Measurements from ENCODE around the gene THRB. TPM values are rescaled to one million over a fixed set of nuclear protein-coding genes. Genes with fewer than 3 reads are reported as not detected.

Gene THRB
- total RNA-seq, 1 donor: 0.36 TPM

GRCh38 chr3:24145481-24145880, 349.2 kb downstream of the THRB start:
- no peak overlapping the region for H2AFZ ChIP-seq (ENCODE audit: low read length)
- no peaks in the 10 kb centered on the region for H3K27me3 ChIP-seq (ENCODE audit: insufficient read depth, low read length)
- no peak for TF ChIP-seq CTCF (IDR thresholded peaks at IDR 0.05; ENCODE audit: extremely low read depth, low read depth, low read length)
- no peak for DNase-seq (ENCODE audit: insufficient read length, low spot score, missing footprints)
- H3K27ac ChIP-seq (ENCODE audit: low read depth, low read length): peak overlapping the region; percentile 98
- H3K36me3 ChIP-seq (ENCODE audit: insufficient read depth, low read length): no peaks in the 10 kb centered on the region
- H3K4me3 ChIP-seq (ENCODE audit: insufficient read depth, low read length): no peak overlapping the region
- H3K4me2 ChIP-seq (ENCODE audit: insufficient read depth, low read length): peak overlapping the region; percentile 83
- H3K4me1 ChIP-seq (ENCODE audit: insufficient read depth, low read length): peaks cover 29% of the 10 kb centered on the region
- no peaks in the 10 kb centered on the region for H3K79me2 ChIP-seq (ENCODE audit: insufficient read depth, low read length)
- H4K20me1 ChIP-seq (ENCODE audit: insufficient read depth, low read length): no peaks in the 10 kb centered on the region
- H3K9me3 ChIP-seq (ENCODE audit: low read depth, low read length): no peaks in the 10 kb centered on the region

GRCh38 chr3:24142127-24142526, 352.5 kb downstream of the THRB start:
- TF ChIP-seq CTCF (IDR thresholded peaks at IDR 0.05; ENCODE audit: extremely low read depth, low read depth, low read length): no peak
- Histone ChIP-seq H3K27ac (ENCODE audit: low read depth, low read length) (no peak overlapping the region), H3K9me3 (ENCODE audit: low read depth, low read length) (no peaks in the 10 kb centered on the region), H3K4me3 (ENCODE audit: insufficient read depth, low read length) (no peak overlapping the region), H3K4me1 (ENCODE audit: insufficient read depth, low read length) (peaks cover 25% of the 10 kb centered on the region), H4K20me1 (ENCODE audit: insufficient read depth, low read length) (no peaks in the 10 kb centered on the region), H3K4me2 (ENCODE audit: insufficient read depth, low read length) (no peak overlapping the region), H3K27me3 (ENCODE audit: insufficient read depth, low read length) (no peaks in the 10 kb centered on the region), H3K79me2 (ENCODE audit: insufficient read depth, low read length) (no peaks in the 10 kb centered on the region), H3K36me3 (ENCODE audit: insufficient read depth, low read length) (no peaks in the 10 kb centered on the region), H2AFZ (ENCODE audit: low read length) (no peak overlapping the region)
- no peak for DNase-seq (ENCODE audit: insufficient read length, low spot score, missing footprints)

DNA sequence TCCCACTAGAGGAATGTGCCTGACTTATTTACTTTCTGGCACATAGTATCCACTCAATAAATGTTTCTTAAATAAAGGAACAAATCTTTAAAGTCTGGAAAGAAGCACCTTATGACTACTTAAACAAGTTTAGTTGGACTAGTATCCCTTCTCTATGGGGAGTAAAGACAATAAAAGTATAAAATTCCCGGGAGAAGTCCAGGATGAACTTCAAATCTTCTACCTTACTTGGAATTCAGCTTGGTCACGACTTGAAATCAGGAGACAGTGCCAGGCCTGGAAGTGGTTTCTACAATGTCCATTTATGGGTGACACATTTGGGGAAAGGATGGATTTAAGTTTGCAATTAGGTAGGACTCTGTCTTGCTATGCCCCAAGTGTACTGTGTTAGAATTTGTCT, 353.1 kb downstream of the THRB start:
- no peaks in the 10 kb centered on the region for H3K36me3 ChIP-seq (ENCODE audit: insufficient read depth, low read length)
- H3K27ac ChIP-seq (ENCODE audit: low read depth, low read length): no peak overlapping the region
- no peaks in the 10 kb centered on the region for H4K20me1 ChIP-seq (ENCODE audit: insufficient read depth, low read length)
- no peaks in the 10 kb centered on the region for H3K9me3 ChIP-seq (ENCODE audit: low read depth, low read length)
- H2AFZ ChIP-seq (ENCODE audit: low read length): no peak overlapping the region
- peak; percentile 65 for DNase-seq (ENCODE audit: insufficient read length, low spot score, missing footprints)
- H3K4me3 ChIP-seq (ENCODE audit: insufficient read depth, low read length): no peak overlapping the region
- no peak for TF ChIP-seq CTCF (IDR thresholded peaks at IDR 0.05; ENCODE audit: extremely low read depth, low read depth, low read length)
- no peak overlapping the region for H3K4me2 ChIP-seq (ENCODE audit: insufficient read depth, low read length)
- no peaks in the 10 kb centered on the region for H3K79me2 ChIP-seq (ENCODE audit: insufficient read depth, low read length)
- H3K27me3 ChIP-seq (ENCODE audit: insufficient read depth, low read length): no peaks in the 10 kb centered on the region
- H3K4me1 ChIP-seq (ENCODE audit: insufficient read depth, low read length): peaks cover 19% of the 10 kb centered on the region

DNA sequence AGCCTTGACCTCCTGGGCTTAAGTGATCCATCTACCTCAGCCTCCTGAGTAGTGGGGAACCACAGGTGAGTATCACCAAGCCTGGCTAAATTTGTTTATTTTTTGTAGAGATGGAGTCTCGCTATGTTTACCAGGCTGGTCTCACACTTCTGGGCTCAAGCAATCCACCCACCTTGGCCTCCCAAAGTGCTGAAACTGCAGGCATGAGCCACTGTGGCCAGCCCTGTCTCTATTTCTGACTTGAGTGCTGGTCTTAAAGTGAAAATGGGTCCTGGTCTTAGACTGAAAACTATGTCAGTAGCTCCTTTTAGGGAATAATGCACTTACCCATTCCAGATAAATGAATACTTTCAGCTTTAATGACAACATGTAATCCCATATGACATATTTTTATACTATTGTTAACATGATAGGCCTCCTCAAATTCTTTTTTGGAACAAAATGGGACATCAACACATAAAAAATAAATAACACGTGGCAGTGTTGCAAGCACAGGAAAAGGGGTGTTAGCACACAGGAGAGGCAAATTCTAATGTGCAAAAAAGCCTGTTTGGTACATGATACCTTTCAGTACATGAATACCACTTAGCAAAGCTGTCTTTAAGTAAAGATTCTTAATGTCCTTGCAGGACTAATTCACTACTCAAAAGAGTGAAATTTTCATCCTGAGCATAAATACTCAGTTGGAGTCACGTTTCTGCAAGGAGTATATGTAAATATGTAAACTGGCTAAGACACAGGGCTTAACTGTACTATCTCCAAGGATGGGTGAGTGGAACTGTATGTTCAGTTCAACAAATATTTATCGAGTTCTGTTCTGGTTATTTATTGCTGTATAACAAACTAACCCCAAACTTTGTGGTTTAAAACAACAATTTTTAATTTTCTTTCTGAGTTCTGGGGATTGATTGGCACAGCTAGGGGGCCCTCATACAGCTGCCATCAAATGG, 354.9 kb downstream of the THRB start:
- no peak for TF ChIP-seq CTCF (IDR thresholded peaks at IDR 0.05; ENCODE audit: extremely low read depth, low read depth, low read length)
- Histone ChIP-seq H4K20me1 (ENCODE audit: insufficient read depth, low read length) (no peaks in the 10 kb centered on the region), H3K4me2 (ENCODE audit: insufficient read depth, low read length) (no peak overlapping the region), H3K4me1 (ENCODE audit: insufficient read depth, low read length) (peaks cover 2% of the 10 kb centered on the region), H3K27ac (ENCODE audit: low read depth, low read length) (no peak overlapping the region), H3K79me2 (ENCODE audit: insufficient read depth, low read length) (no peaks in the 10 kb centered on the region), H3K27me3 (ENCODE audit: insufficient read depth, low read length) (no peaks in the 10 kb centered on the region), H3K36me3 (ENCODE audit: insufficient read depth, low read length) (no peaks in the 10 kb centered on the region), H3K9me3 (ENCODE audit: low read depth, low read length) (no peaks in the 10 kb centered on the region), H2AFZ (ENCODE audit: low read length) (peak overlapping the region; percentile 47), H3K4me3 (ENCODE audit: insufficient read depth, low read length) (no peak overlapping the region)
- DNase-seq (ENCODE audit: insufficient read length, low spot score, missing footprints): no peak

Measured in osteoblast (primary cell).